Measurements from ENCODE around the gene FGF18. TPM values are rescaled to one million over a fixed set of nuclear protein-coding genes. Genes with fewer than 3 reads are reported as not detected.
A peak's percentile ranks its signal among the peaks of the same experiment; 100 is the strongest.
"Not testable (repeated sequence)": the region's sequence is repeated elsewhere in the genome, so short reads cannot be mapped to it uniquely, and the experiment has no call there.

Gene FGF18
- total and polyA plus RNA-seq, 2 donors (not counting 3 experiments of a cell fraction or from before 2014, with no cell fraction given): 0.04 to 0.27 TPM

GRCh38 chr5:171401167-171401947 lies 18.1 kb upstream of the FGF18 start:
- ChIA-PET POLR2A (no interaction called here), CTCF (no interaction called here)
- Histone ChIP-seq H3K36me3 (ENCODE audit: control insufficient read depth in 2 of 2, extremely low read depth in 1 of 2, insufficient read depth in 2 of 2, low read length in 2 of 2) (peaks cover 23 to 44% of the 10 kb centered on the region in 2 experiments), H3K4me1 (ENCODE audit: control insufficient read depth, extremely low read depth, insufficient read depth, low read length) (peaks cover 5% of the 10 kb centered on the region), H3K9ac (replicated peaks; ENCODE audit: extremely low read depth, insufficient read depth, low read length) (no peak overlapping the region), H3K27me3 (ENCODE audit: control insufficient read depth in 2 of 2, insufficient read depth in 2 of 2, low read length in 2 of 2) (no peaks in the 10 kb centered on the region), H3K4me3 (replicated peaks in 1 of 3; ENCODE audit: insufficient read depth in 1 of 3, low read depth in 1 of 3, low read length in 3 of 3) (no peak overlapping the region), H3K9me1 (replicated peaks; ENCODE audit: control insufficient read depth, extremely low read depth, insufficient read depth, low read length) (no peaks in the 10 kb centered on the region), H2AFZ (ENCODE audit: low read depth, low read length) (no peak overlapping the region), H4K20me1 (replicated peaks; ENCODE audit: control insufficient read depth, extremely low read depth, insufficient read depth, low read length) (peaks cover 25% of the 10 kb centered on the region), H3K79me2 (ENCODE audit: control insufficient read depth, insufficient read depth, low read length) (peaks cover 73% of the 10 kb centered on the region), H3K27ac (ENCODE audit: insufficient read depth, low read depth, low read length) (no peak overlapping the region), H3K4me2 (ENCODE audit: insufficient read depth, low read length) (no peak overlapping the region), H3K9me3 (replicated peaks; ENCODE audit: control insufficient read depth, insufficient read depth, low read length) (no peaks in the 10 kb centered on the region)
- FAIRE-seq (no peak), DNase-seq (ENCODE audit: low read depth, low spot score) (no peak)
- dilution Hi-C loops (cut with MboI; ENCODE audit: extremely low pct_ligation_motif_present, low sequenced_read_pairs) (no loop called here), intact Hi-C loops (cut with micrococcal nuclease) (no loop called here)
- BruUV-seq (replicated peaks): no TSS peak
- TF ChIP-seq FOS (IDR thresholded peaks at IDR 0.05; ENCODE audit: borderline replicate concordance, insufficient read depth, low read length) (no peak), POLR2A (IDR thresholded peaks at IDR 0.05; ENCODE audit: low read depth, low read length) (peak; percentile 26), MAX (IDR thresholded peaks at IDR 0.05; ENCODE audit: insufficient read depth, insufficient read length) (no peak)

GRCh38 chr5:171402751-171403150 lies 16.7 kb upstream of the FGF18 start:
- Histone ChIP-seq H4K20me1 (replicated peaks; ENCODE audit: control insufficient read depth, extremely low read depth, insufficient read depth, low read length) (peaks cover 26% of the 10 kb centered on the region), H3K36me3 (ENCODE audit: control insufficient read depth in 2 of 2, extremely low read depth in 1 of 2, insufficient read depth in 2 of 2, low read length in 2 of 2) (peaks cover 18 to 44% of the 10 kb centered on the region in 2 experiments)

More at GRCh38 chr5:171402751-171403150, 16.7 kb upstream of the FGF18 start:
- H3K27ac ChIP-seq (ENCODE audit: insufficient read depth, low read depth, low read length); H3K9me3 ChIP-seq (replicated peaks; ENCODE audit: control insufficient read depth, insufficient read depth, low read length); POLR2A ChIA-PET; dilution Hi-C loops (cut with MboI; ENCODE audit: extremely low pct_ligation_motif_present, low sequenced_read_pairs); DNase-seq (ENCODE audit: low read depth, low spot score); H3K9ac ChIP-seq (replicated peaks; ENCODE audit: extremely low read depth, insufficient read depth, low read length); intact Hi-C loops (cut with micrococcal nuclease); H3K4me2 ChIP-seq (ENCODE audit: insufficient read depth, low read length); H2AFZ ChIP-seq (ENCODE audit: low read depth, low read length); H3K27me3 ChIP-seq (ENCODE audit: control insufficient read depth in 2 of 2, insufficient read depth in 2 of 2, low read length in 2 of 2); FAIRE-seq; H3K9me1 ChIP-seq (replicated peaks; ENCODE audit: control insufficient read depth, extremely low read depth, insufficient read depth, low read length); H3K4me1 ChIP-seq (ENCODE audit: control insufficient read depth, extremely low read depth, insufficient read depth, low read length); CTCF ChIA-PET; BruUV-seq (replicated peaks); H3K4me3 ChIP-seq (replicated peaks in 1 of 3; ENCODE audit: insufficient read depth in 1 of 3, low read depth in 1 of 3, low read length in 3 of 3): not testable (repeated sequence)
- H3K79me2 ChIP-seq (ENCODE audit: control insufficient read depth, insufficient read depth, low read length): peaks cover 72% of the 10 kb centered on the region

Data from endothelial cell of umbilical vein (primary cell).